Liver (tissue), 9 donors: ENCODE data around the gene ATL1. TPM values are rescaled to one million over a fixed set of nuclear protein-coding genes. Genes with fewer than 3 reads are reported as not detected.
A peak's percentile ranks its signal among the peaks of the same experiment; 100 is the strongest.
"Not testable (repeated sequence)": the region's sequence is repeated elsewhere in the genome, so short reads cannot be mapped to it uniquely, and the experiment has no call there.

ENCODE experiments used
- DNase-seq: peaks from one replicate; pipeline ENCODE4 v3.0.0-alpha.2; 2017; ENCODE audit warnings: low spot score
- H3K27ac ChIP-seq, 2 donors: one replicate each; pipeline ENCODE4 v1.7.0; 2013; ENCODE audit warnings: inconsistent platforms in 2 of 2, low read length in 2 of 2, control low read depth in 1 of 2, low read depth in 1 of 2, mild to moderate bottlenecking in 1 of 2
- H3K27me3 ChIP-seq, 4 donors: one replicate each; pipeline versions ENCODE4 v1.6.1 to v1.7.0; 2013; ENCODE audit warnings: low read length in 3 of 4, inconsistent platforms in 1 of 4, mild to moderate bottlenecking in 1 of 4, moderate library complexity in 1 of 4; ENCODE audit not compliant: control insufficient read depth in 4 of 4, insufficient read depth in 4 of 4
- H3K36me3 ChIP-seq, 4 donors: one replicate each; pipeline versions ENCODE4 v1.6.1 to v1.7.0; 2013; ENCODE audit warnings: low read length in 3 of 4, mild to moderate bottlenecking in 3 of 4, low read depth in 1 of 4, moderate library complexity in 1 of 4; ENCODE audit not compliant: control insufficient read depth in 4 of 4, insufficient read depth in 3 of 4
- H3K4me1 ChIP-seq, 4 donors: one replicate each; pipeline versions ENCODE4 v1.6.1 to v1.7.0; 2013; ENCODE audit warnings: low read length in 3 of 4, mild to moderate bottlenecking in 3 of 4, moderate library complexity in 1 of 4; ENCODE audit not compliant: control insufficient read depth in 4 of 4, insufficient read depth in 4 of 4
- H3K4me3 ChIP-seq, 3 donors: one replicate each; pipeline versions ENCODE4 v1.6.1 to v1.7.0; 2013; ENCODE audit warnings: low read length in 3 of 3, control low read depth in 1 of 3, low read depth in 1 of 3, mild to moderate bottlenecking in 1 of 3
- H3K9ac ChIP-seq, 2 donors: one replicate each; pipeline ENCODE4 v1.7.0; 2013; ENCODE audit warnings: low read length in 2 of 2, mild to moderate bottlenecking in 2 of 2, moderate library complexity in 2 of 2, control low read depth in 1 of 2, low read depth in 1 of 2
- H3K9me3 ChIP-seq, 4 donors: one replicate each; pipeline versions ENCODE4 v1.6.1 to v1.7.0; 2013; ENCODE audit warnings: low read length in 3 of 4; ENCODE audit not compliant: control insufficient read depth in 4 of 4
- CTCF ChIP-seq: fragments of 150-350 bp; IDR thresholded peaks from 2 replicates; pipeline ENCODE4 v1.5.1; 2017; ENCODE audit warnings: improper control_type of control experiment, low read depth, low read length; ENCODE audit not compliant: missing input control
- EGR1 ChIP-seq, 2 donors: IDR thresholded peaks; 2 replicates each; pipeline ENCODE4 v1.6.1; 2016 to 2018; ENCODE audit warnings: antibody characterized with exemption in 2 of 2, low read depth in 2 of 2
- FOXA1 ChIP-seq: IDR thresholded peaks from 2 replicates; pipeline ENCODE4 v1.6.1; 2016; ENCODE audit warnings: antibody characterized with exemption
- FOXA2 ChIP-seq: IDR thresholded peaks from 2 replicates; pipeline ENCODE4 v1.6.1; 2016; ENCODE audit warnings: antibody characterized with exemption
- HNF4A ChIP-seq, 2 donors: conservative IDR thresholded peaks; 2 replicates each; pipeline ENCODE4 v1.6.1; 2016; ENCODE audit warnings: antibody characterized with exemption in 2 of 2, mild to moderate bottlenecking in 2 of 2
- HNF4G ChIP-seq: IDR thresholded peaks from 2 replicates; pipeline ENCODE4 v1.6.1; 2016; ENCODE audit warnings: antibody characterized with exemption
- JUND ChIP-seq, 2 donors: IDR thresholded peaks; 2 replicates each; pipeline ENCODE4 v1.6.1; 2016; ENCODE audit warnings: antibody characterized with exemption in 2 of 2
- MAX ChIP-seq: IDR thresholded peaks from 2 replicates; pipeline ENCODE4 v1.6.1; 2016; ENCODE audit warnings: antibody characterized with exemption
- NR2F2 ChIP-seq: IDR thresholded peaks from 2 replicates; pipeline ENCODE4 v1.6.1; 2016; ENCODE audit warnings: antibody characterized with exemption
- RAD21 ChIP-seq, 2 donors: IDR thresholded peaks; 2 replicates each; pipeline ENCODE4 v1.6.1; 2016; ENCODE audit warnings: antibody characterized with exemption in 2 of 2, mild to moderate bottlenecking in 2 of 2
- RXRA ChIP-seq, 2 donors: IDR thresholded peaks; 2 replicates each; pipeline ENCODE4 v1.6.1; 2017 to 2018; ENCODE audit warnings: antibody characterized with exemption in 2 of 2, mild to moderate bottlenecking in 1 of 2
- SP1 ChIP-seq: IDR thresholded peaks from 2 replicates; pipeline ENCODE4 v1.6.1; 2018; ENCODE audit warnings: antibody characterized with exemption, mild to moderate bottlenecking
- TAF1 ChIP-seq: conservative IDR thresholded peaks from 2 replicates; pipeline ENCODE4 v1.6.1; 2016; ENCODE audit warnings: antibody characterized with exemption, mild to moderate bottlenecking
- YY1 ChIP-seq: IDR thresholded peaks from 2 replicates; pipeline ENCODE4 v1.6.1; 2016; ENCODE audit warnings: antibody characterized with exemption, mild to moderate bottlenecking
- WGBS: extraction: QIAGEN DNeasy Blood & Tissue Kit; methylation state at CpG from one replicate; pipeline ENCODE4 v1.1.7; 2013; 5-methylcytosine and 5-hydroxymethylcytosine counted together
- polyA plus RNA-seq, 2 donors: library from polyadenylated mRNA; stranded (reverse) in 1 of 2; unstranded in 1 of 2; fragments of 200-250 nt in 1 of 2; fragments of >200 nt in 1 of 2; fragmentation: Nextera tagmentation in 1 of 2; extraction: Ambion mirVana in 1 of 2; gene quantifications; one replicate each; pipeline versions ENCODE4 v1.2.1 to v1.2.3, GENCODE V29; 2013 to 2015
- total RNA-seq, 2 donors: library from RNA; depleted of rRNA; stranded (reverse); fragments of >200 nt; gene quantifications; one replicate each; pipeline ENCODE4 v1.2.3, GENCODE V29; 2014
- TF ChIP-seq, protein P1 (sequence below): IDR thresholded peaks from 2 replicates; pipeline ENCODE4 v1.6.1; 2016; ENCODE audit warnings: antibody characterized with exemption
- TF ChIP-seq, protein P2 (sequence below): IDR thresholded peaks from 2 replicates; pipeline ENCODE4 v1.6.1; 2016; ENCODE audit warnings: antibody characterized with exemption, mild to moderate bottlenecking
- TF ChIP-seq, protein P3 (sequence below): IDR thresholded peaks from 2 replicates; pipeline ENCODE4 v1.6.1; 2016; ENCODE audit warnings: antibody characterized with exemption
- donor health status: healthy.
- donor health status: healthy.
- donor health status: healthy.
- donor health status: healthy.
- donor health status: healthy.

ATL1 gene
- total and polyA plus RNA-seq, 4 donors: 0.17 to 0.79 (median 0.47) TPM

- 65% methylated on average over 3 of the region's 3 CpGs for WGBS
- H3K4me3 ChIP-seq: no peak overlapping the region
- no peak for TF ChIP-seq MAX
Measured at GRCh38 chr14:50551877-50552276, 8.1 kb upstream of the ATL1 start.

DNA sequence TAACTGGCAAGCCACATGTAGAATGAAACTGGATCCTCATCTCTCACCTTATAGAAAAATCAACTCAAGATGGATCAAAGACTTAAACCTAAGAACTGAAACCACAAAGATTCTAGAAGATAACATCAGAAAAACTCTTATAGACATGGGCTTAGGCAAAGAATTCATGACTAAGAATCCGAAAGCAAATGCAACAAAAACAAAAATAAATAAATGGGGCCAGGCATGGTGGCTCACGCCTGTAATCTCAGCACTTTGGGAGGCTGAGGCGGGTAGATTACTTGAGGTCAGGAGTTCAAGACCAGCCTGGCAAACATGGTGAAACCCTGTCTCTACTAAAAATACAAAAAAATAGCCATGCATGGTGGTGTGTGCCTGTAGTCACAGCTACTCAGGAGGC, 7.1 kb upstream of the ATL1 start:
- WGBS: 77% methylated on average over 3 of the region's 3 CpGs

More at GRCh38 chr14:50551877-50552276, 8.1 kb upstream of the ATL1 start:
- Histone ChIP-seq H3K4me1 (no peaks in the 10 kb centered on the region), H3K27ac (no peak overlapping the region), H3K27me3 (no peaks in the 10 kb centered on the region), H3K9me3 (no peaks in the 10 kb centered on the region), H3K36me3 (no peaks in the 10 kb centered on the region), H3K9ac (no peak overlapping the region)
- DNase-seq: no peak

DNA sequence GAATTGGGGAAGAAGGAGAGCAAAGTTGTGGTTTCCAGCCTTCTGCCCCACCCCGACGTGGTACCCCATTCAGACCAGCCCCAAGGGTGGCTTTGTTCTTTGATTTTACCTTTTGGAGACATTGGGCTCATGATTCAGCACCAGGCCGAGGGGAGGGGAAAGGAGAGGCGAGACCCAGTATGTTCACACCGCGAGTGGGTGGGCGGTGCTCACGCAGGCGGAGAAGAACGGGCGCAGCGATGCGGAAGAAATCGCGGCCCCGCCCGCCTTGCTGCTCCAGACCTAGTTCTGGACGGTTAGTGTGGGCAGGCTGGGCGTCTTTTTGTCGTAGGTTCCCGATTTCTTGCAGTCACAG, 963 bp downstream of the ATL1 start:
- no peaks in the 10 kb centered on the region for H3K9me3 ChIP-seq
- WGBS: 10% methylated on average over 21 of the region's 21 CpGs
- H3K4me3 ChIP-seq: peak overlapping the region in 2 of 3 donors; percentile 62 to 67
- H3K9ac ChIP-seq: no peak overlapping the region
- no peaks in the 10 kb centered on the region for H3K36me3 ChIP-seq
- H3K27ac ChIP-seq: peak overlapping the region in 1 of 2 donors; percentile 31
- H3K4me1 ChIP-seq: peaks cover 6 to 15% (median 9%) of the 10 kb centered on the region in 4 donors
- no peak for DNase-seq
- H3K27me3 ChIP-seq: peaks cover 0 to 13% (median 2%) of the 10 kb centered on the region in 4 donors
- TF ChIP-seq FOXA2: no peak
- TF ChIP-seq EGR1 (IDR thresholded peaks at IDR 0.05; ENCODE audit: low read depth in 2 of 2): no peak
- no peak for TF ChIP-seq JUND (IDR thresholded peaks at IDR 0.05)
- no peak for TF ChIP-seq FOXA1
- TF ChIP-seq RAD21 (IDR thresholded peaks at IDR 0.05): no peak
- TF ChIP-seq MAX: no peak
- TF ChIP-seq HNF4A (conservative IDR thresholded peaks at IDR 0.05): no peak
- TF ChIP-seq, protein P1, sequence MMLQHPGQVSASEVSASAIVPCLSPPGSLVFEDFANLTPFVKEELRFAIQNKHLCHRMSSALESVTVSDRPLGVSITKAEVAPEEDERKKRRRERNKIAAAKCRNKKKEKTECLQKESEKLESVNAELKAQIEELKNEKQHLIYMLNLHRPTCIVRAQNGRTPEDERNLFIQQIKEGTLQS: no peak
- TF ChIP-seq RXRA (IDR thresholded peaks at IDR 0.05): no peak

More for the DNA sequence above, 7.1 kb upstream of the ATL1 start:
- H3K9me3 ChIP-seq, DNase-seq, H3K4me3 ChIP-seq, H3K9ac ChIP-seq, H3K27me3 ChIP-seq, H3K36me3 ChIP-seq, H3K27ac ChIP-seq, H3K4me1 ChIP-seq: not testable (repeated sequence)

- no peak overlapping the region for H3K27ac ChIP-seq
- H3K27me3 ChIP-seq: peaks cover 0 to 13% (median 2%) of the 10 kb centered on the region in 4 donors
- H3K9me3 ChIP-seq: no peaks in the 10 kb centered on the region
- H3K36me3 ChIP-seq: no peaks in the 10 kb centered on the region
- H3K4me1 ChIP-seq: peaks cover 6 to 15% (median 9%) of the 10 kb centered on the region in 4 donors
- no peak for DNase-seq
- no peak overlapping the region for H3K4me3 ChIP-seq
- 74% methylated on average over 1 of the region's 1 CpG for WGBS
- no peak overlapping the region for H3K9ac ChIP-seq
- TF ChIP-seq, protein P2, sequence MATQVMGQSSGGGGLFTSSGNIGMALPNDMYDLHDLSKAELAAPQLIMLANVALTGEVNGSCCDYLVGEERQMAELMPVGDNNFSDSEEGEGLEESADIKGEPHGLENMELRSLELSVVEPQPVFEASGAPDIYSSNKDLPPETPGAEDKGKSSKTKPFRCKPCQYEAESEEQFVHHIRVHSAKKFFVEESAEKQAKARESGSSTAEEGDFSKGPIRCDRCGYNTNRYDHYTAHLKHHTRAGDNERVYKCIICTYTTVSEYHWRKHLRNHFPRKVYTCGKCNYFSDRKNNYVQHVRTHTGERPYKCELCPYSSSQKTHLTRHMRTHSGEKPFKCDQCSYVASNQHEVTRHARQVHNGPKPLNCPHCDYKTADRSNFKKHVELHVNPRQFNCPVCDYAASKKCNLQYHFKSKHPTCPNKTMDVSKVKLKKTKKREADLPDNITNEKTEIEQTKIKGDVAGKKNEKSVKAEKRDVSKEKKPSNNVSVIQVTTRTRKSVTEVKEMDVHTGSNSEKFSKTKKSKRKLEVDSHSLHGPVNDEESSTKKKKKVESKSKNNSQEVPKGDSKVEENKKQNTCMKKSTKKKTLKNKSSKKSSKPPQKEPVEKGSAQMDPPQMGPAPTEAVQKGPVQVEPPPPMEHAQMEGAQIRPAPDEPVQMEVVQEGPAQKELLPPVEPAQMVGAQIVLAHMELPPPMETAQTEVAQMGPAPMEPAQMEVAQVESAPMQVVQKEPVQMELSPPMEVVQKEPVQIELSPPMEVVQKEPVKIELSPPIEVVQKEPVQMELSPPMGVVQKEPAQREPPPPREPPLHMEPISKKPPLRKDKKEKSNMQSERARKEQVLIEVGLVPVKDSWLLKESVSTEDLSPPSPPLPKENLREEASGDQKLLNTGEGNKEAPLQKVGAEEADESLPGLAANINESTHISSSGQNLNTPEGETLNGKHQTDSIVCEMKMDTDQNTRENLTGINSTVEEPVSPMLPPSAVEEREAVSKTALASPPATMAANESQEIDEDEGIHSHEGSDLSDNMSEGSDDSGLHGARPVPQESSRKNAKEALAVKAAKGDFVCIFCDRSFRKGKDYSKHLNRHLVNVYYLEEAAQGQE: no peak
- no peak for TF ChIP-seq YY1
- TF ChIP-seq CTCF: no peak
- TF ChIP-seq FOXA1: no peak
- TF ChIP-seq NR2F2: no peak
- TF ChIP-seq, protein P3, sequence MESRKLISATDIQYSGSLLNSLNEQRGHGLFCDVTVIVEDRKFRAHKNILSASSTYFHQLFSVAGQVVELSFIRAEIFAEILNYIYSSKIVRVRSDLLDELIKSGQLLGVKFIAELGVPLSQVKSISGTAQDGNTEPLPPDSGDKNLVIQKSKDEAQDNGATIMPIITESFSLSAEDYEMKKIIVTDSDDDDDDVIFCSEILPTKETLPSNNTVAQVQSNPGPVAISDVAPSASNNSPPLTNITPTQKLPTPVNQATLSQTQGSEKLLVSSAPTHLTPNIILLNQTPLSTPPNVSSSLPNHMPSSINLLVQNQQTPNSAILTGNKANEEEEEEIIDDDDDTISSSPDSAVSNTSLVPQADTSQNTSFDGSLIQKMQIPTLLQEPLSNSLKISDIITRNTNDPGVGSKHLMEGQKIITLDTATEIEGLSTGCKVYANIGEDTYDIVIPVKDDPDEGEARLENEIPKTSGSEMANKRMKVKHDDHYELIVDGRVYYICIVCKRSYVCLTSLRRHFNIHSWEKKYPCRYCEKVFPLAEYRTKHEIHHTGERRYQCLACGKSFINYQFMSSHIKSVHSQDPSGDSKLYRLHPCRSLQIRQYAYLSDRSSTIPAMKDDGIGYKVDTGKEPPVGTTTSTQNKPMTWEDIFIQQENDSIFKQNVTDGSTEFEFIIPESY: no peak
- TF ChIP-seq, protein P1: no peak
- no peak for TF ChIP-seq SP1
- no peak for TF ChIP-seq HNF4G
- no peak for TF ChIP-seq TAF1
- TF ChIP-seq FOXA2: no peak
Measured at GRCh38 chr14:50562841-50563240, 2.9 kb downstream of the ATL1 start.
